ENCODE data around the gene GORASP1. TPM values are rescaled to one million over a fixed set of nuclear protein-coding genes. Genes with fewer than 3 reads are reported as not detected.
A peak's percentile ranks its signal among the peaks of the same experiment; 100 is the strongest.

The GORASP1 gene
- total and polyA plus RNA-seq, 10 donors = 20.6 to 74.5 (median 62.2) TPM

DNA sequence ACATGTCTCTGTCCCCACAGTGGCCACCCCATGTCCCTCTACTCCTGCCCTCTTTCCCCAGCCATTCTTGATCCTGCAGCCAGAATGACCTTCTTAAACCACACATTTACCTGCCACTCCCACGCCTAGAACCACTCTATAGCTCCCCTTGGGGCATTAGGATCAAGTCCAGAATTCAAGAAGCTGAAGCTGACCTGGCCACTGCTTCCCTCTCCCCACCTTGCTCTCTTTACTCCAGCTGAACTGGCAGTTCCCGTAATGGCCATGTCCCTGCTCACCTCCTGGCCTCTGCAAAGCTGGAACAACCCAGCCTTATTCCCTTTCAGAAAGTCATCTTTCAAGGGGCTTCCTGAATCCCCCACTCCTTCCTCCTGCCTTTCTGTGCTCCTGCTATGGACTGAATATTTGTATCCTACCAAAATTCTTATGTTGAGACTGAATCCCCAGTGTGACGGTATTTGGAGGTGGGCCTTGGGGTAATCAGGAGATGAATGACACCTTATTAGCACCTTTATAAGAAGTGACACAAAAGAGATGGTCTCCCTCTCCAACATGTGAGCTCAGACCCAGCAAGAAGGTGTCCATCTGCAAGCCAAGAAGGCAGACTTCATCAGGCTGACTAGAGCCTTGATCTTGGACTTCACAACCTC, 42.2 kb upstream of the GORASP1 start:
- Histone ChIP-seq H3K4me3 (peak overlapping the region in 1 of 8 donors; percentile 95), H3K27me3 (replicated peaks in 1 of 7) (no peaks in the 10 kb centered on the region), H3K9me3 (no peaks in the 10 kb centered on the region), H3K27ac (peak overlapping the region; percentile 15 to 100 (median 98)), H3K4me1 (peaks cover 71 to 92% (median 87%) of the 10 kb centered on the region in 6 donors), H3K36me3 (peaks cover 0 to 21% (median 15%) of the 10 kb centered on the region in 6 donors)
- intact Hi-C loops (cut with DNase I; ENCODE audit: low total_unique reads) = no loop called here
- no peak for DNase-seq
- TF ChIP-seq POLR2A (IDR thresholded peaks at IDR 0.05) (no peak), POLR2AphosphoS5 (IDR thresholded peaks at IDR 0.05) (no peak)
- TF ChIP-seq, protein P1, sequence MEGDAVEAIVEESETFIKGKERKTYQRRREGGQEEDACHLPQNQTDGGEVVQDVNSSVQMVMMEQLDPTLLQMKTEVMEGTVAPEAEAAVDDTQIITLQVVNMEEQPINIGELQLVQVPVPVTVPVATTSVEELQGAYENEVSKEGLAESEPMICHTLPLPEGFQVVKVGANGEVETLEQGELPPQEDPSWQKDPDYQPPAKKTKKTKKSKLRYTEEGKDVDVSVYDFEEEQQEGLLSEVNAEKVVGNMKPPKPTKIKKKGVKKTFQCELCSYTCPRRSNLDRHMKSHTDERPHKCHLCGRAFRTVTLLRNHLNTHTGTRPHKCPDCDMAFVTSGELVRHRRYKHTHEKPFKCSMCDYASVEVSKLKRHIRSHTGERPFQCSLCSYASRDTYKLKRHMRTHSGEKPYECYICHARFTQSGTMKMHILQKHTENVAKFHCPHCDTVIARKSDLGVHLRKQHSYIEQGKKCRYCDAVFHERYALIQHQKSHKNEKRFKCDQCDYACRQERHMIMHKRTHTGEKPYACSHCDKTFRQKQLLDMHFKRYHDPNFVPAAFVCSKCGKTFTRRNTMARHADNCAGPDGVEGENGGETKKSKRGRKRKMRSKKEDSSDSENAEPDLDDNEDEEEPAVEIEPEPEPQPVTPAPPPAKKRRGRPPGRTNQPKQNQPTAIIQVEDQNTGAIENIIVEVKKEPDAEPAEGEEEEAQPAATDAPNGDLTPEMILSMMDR (IDR thresholded peaks at IDR 0.05 in 8 of 11, conservative IDR thresholded peaks at IDR 0.05 in 3 of 11) = no peak
- 81 to 92% (median 85%) methylated on average over 3 of the region's 3 CpGs for WGBS, 5 donors

DNA sequence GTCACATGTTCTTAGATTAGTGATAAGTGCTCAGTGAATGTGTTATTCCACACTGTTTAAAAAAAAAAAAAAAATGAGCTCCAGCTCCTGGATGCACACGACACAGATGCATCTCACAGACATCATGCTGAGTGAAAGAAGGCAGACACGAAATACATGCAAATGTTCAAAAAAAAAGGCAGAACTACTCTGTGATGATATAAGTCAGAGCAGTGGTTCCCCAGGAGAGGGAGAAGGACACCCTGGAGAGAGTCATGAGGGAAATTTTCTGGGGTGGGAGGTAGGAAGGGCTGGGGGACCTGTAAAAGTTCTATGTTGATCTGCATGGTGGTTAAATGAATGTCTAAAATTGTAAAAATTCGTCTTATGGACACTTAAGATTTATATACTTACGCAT, 41.6 kb upstream of the GORASP1 start:
- DNase-seq = no peak
- Histone ChIP-seq H3K27me3 (replicated peaks in 1 of 7) (no peaks in the 10 kb centered on the region), H3K27ac (peak overlapping the region; percentile 81 to 100 (median 98)), H3K4me3 (peak overlapping the region in 2 of 8 donors; percentile 27 to 60), H3K9me3 (no peaks in the 10 kb centered on the region), H3K36me3 (peaks cover 0 to 26% (median 21%) of the 10 kb centered on the region in 6 donors), H3K4me1 (peaks cover 68 to 92% (median 87%) of the 10 kb centered on the region in 6 donors)
- 25 to 65% (median 59%) methylated on average over 4 of the region's 4 CpGs for WGBS, 5 donors
- intact Hi-C loops (cut with DNase I; ENCODE audit: low total_unique reads) = no loop called here
- TF ChIP-seq, protein P1 (IDR thresholded peaks at IDR 0.05 in 8 of 11, conservative IDR thresholded peaks at IDR 0.05 in 3 of 11) = no peak
- TF ChIP-seq POLR2AphosphoS5 (IDR thresholded peaks at IDR 0.05) (no peak), POLR2A (IDR thresholded peaks at IDR 0.05) (no peak)

DNA sequence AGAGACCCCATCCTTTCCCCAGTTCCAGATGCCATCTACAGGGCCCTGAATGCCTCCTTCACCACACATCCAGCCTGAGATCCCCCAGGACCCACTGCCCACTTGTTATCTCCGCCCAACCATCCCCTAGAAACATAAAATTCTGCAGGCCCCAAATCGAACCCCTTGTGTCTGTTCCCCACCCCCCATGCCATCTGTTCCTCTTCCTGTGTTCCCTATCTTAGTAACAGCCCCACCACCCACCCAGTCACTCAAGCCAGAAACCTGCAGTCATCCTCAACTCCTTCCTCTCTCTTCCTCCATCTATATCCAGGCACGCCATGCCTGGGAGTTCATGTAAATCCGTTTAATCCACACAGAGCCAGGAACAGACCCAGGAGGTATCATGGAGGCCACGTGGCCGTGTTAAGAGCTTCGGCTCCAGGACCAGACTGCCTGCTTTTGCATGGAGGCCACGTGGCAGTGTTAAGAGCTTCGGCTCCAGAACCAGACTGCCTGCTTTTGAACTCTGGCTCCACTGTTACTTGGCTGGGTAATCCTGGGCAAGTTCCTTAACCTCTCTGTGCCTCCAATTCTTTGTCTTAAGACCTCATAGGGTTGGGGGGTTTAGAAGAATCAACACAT, 41.1 kb upstream of the GORASP1 start:
- intact Hi-C loops (cut with DNase I; ENCODE audit: low total_unique reads) = no loop called here
- Histone ChIP-seq H3K9me3 (no peaks in the 10 kb centered on the region), H3K27me3 (replicated peaks in 1 of 7) (no peaks in the 10 kb centered on the region), H3K27ac (peak overlapping the region; percentile 81 to 100 (median 98)), H3K4me1 (peaks cover 66 to 92% (median 87%) of the 10 kb centered on the region in 6 donors), H3K4me3 (peak overlapping the region in 6 of 8 donors; percentile 10 to 60 (median 26)), H3K36me3 (peaks cover under 1 to 31% (median 26%) of the 10 kb centered on the region in 6 donors)
- 26 to 44% (median 35%) methylated on average over 9 of the region's 9 CpGs for WGBS, 5 donors
- TF ChIP-seq, protein P1 (IDR thresholded peaks at IDR 0.05 in 8 of 11, conservative IDR thresholded peaks at IDR 0.05 in 3 of 11) = no peak
- TF ChIP-seq POLR2AphosphoS5 (IDR thresholded peaks at IDR 0.05) = peak in 1 of 3 donors; percentile 21
- DNase-seq = no peak

Data from spleen (tissue), 11 donors.